WTC11 (cell line): ENCODE measurements around the gene PRKAR1B.

ENCODE experiments used
- MXD4 ChIP-seq: fragments of 250-450 bp; sonication (Bioruptor Pico); IDR thresholded peaks from 2 replicates; pipeline ENCODE4 v1.8.0; 2021; ENCODE audit warnings: mild to moderate bottlenecking, moderate library complexity, borderline replicate concordance
- SP1 ChIP-seq: sonication (generic); formaldehyde crosslinking; conservative IDR thresholded peaks from 2 replicates; pipeline ENCODE4 v1.8.1; 2022; ENCODE audit warnings: missing genetic modification reagents
- TF ChIP-seq, protein P1 (sequence below): fragments of 200-600 bp; IDR thresholded peaks from 2 replicates; pipeline ENCODE4 v1.8.0; 2022; ENCODE audit warnings: antibody characterized with exemption
- TF ChIP-seq, protein P2 (sequence below): sonication (generic); formaldehyde crosslinking; IDR thresholded peaks from 2 replicates; pipeline ENCODE4 v1.8.0; 2023; ENCODE audit warnings: missing genetic modification reagents
- TF ChIP-seq, protein P3 (sequence below): sonication (generic); formaldehyde crosslinking; IDR thresholded peaks from 2 replicates; pipeline ENCODE4 v1.8.1; 2023; ENCODE audit warnings: mild to moderate bottlenecking, moderate library complexity, missing genetic modification reagents

DNA sequence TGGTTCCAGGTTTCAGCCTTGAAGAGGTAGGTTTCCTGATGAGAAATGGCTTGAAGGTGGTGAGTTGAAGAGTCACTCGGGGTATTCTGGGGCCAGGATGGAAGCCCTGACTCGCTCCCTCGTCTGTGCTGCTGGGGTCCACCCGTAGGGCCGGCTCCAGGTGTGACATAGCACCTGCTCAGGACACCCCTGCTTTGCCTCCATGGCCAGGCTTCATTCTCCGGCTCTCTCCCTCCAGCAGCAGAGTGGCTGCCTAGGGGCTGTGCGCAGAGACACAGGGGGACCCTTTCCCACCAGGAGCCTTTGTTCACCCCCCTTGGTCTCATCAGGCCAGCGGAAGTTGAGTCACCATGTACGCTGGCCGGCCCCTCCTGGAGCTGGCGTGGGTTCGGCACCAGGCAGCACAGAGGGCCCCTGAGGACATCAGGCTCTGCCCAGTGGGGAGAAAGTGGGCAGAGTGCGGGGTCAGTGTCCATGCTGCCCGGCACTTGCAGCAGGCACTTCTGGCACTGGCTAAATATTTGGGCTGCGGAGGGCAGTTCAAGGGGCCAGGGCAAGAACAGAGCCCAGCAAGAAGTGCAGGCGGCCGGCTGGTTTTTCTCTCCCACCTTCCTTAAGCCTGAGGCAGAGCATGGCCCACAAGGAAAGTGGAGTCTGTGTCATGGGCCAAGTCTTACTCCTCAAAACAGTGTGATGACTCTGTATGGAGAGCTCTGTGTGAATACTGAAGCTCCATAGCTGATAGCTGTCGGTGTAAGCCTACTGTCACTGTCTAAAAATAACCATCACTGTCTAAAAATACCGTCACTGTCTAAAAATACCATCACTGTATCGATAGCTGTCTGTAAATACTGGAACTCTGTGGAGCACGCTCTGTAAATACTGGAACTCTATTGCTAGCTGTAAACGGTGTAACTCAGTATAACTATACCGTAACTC, 3.7 kb upstream of the PRKAR1B start:
- TF ChIP-seq SP1 (CRISPR knock-in tag), result no peak
- TF ChIP-seq, protein P1, sequence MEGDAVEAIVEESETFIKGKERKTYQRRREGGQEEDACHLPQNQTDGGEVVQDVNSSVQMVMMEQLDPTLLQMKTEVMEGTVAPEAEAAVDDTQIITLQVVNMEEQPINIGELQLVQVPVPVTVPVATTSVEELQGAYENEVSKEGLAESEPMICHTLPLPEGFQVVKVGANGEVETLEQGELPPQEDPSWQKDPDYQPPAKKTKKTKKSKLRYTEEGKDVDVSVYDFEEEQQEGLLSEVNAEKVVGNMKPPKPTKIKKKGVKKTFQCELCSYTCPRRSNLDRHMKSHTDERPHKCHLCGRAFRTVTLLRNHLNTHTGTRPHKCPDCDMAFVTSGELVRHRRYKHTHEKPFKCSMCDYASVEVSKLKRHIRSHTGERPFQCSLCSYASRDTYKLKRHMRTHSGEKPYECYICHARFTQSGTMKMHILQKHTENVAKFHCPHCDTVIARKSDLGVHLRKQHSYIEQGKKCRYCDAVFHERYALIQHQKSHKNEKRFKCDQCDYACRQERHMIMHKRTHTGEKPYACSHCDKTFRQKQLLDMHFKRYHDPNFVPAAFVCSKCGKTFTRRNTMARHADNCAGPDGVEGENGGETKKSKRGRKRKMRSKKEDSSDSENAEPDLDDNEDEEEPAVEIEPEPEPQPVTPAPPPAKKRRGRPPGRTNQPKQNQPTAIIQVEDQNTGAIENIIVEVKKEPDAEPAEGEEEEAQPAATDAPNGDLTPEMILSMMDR, result no peak
- TF ChIP-seq, protein P2, sequence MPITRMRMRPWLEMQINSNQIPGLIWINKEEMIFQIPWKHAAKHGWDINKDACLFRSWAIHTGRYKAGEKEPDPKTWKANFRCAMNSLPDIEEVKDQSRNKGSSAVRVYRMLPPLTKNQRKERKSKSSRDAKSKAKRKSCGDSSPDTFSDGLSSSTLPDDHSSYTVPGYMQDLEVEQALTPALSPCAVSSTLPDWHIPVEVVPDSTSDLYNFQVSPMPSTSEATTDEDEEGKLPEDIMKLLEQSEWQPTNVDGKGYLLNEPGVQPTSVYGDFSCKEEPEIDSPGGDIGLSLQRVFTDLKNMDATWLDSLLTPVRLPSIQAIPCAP, result no peak
- TF ChIP-seq, protein P3, sequence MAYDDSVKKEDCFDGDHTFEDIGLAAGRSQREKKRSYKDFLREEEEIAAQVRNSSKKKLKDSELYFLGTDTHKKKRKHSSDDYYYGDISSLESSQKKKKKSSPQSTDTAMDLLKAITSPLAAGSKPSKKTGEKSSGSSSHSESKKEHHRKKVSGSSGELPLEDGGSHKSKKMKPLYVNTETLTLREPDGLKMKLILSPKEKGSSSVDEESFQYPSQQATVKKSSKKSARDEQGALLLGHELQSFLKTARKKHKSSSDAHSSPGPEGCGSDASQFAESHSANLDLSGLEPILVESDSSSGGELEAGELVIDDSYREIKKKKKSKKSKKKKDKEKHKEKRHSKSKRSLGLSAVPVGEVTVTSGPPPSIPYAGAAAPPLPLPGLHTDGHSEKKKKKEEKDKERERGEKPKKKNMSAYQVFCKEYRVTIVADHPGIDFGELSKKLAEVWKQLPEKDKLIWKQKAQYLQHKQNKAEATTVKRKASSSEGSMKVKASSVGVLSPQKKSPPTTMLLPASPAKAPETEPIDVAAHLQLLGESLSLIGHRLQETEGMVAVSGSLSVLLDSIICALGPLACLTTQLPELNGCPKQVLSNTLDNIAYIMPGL (CRISPR knock-in tag), result no peak
- no peak for TF ChIP-seq MXD4 (CRISPR knock-in tag)
